NCI-H510A (cell line): ENCODE measurements around the gene ANKMY2.
A peak's percentile ranks its signal among the peaks of the same experiment; 100 is the strongest.
"Not testable (repeated sequence)": the region's sequence is repeated elsewhere in the genome, so short reads cannot be mapped to it uniquely, and the experiment has no call there.

Experiments
- DNase-seq: peaks from one replicate; lab custom pipeline; 2025; lab: John Stamatoyannopoulos, UW

ANKMY2 gene

DNA sequence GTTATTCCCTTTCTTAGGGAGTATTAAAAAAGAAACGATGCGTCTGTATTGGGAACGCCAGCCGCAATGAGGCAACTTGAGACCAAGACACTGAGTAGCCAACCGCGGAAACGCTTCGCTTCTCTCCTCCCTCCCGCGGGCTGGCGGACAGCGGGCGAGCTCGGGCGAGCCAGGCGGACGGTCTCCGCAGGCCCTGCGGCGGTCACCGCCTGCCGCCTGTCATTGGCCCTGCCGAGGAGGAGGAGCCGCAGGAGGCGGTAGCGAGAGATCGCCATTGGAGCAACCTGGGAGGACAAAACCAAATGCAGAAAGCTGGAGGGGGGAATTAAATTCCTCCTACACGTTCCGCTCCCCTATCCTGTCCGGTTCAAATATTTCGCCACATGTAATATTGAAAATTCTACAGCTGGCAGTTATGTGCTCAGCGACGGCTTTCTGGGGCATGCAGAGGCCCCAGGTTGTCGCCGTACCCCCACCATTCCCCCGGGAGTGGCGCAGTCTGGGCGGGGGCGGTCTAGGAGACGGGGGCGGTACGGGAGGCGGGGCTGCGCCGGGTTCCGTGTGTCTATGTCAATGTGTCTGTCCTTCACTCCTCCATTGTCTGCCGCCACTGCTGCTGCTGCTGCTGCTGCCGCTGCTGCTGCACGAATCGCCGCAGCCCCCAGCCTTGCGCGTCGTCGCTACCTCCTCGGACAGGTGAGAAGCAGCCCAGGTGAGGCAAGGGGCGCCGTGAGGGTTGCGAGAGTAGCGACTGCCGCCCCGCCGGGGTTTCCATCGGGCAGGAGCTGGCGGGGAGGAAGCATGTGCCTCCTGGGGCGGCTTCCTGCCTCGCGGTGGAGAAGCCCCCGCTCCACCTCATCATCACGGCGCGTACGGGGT, at the start of gene ANKMY2, which contains the start of gene BZW2:
Gene ANKMY2, minus strand, starts transcription at position 162 of the 879 bp plus-strand sequence. CDS start 181 bp downstream, outside the sequence.
Gene BZW2, plus strand, starts transcription at position 589 of the 879 bp plus-strand sequence. CDS start 19,263 bp downstream, outside the sequence.
- peak; percentile 91 for DNase-seq

DNA sequence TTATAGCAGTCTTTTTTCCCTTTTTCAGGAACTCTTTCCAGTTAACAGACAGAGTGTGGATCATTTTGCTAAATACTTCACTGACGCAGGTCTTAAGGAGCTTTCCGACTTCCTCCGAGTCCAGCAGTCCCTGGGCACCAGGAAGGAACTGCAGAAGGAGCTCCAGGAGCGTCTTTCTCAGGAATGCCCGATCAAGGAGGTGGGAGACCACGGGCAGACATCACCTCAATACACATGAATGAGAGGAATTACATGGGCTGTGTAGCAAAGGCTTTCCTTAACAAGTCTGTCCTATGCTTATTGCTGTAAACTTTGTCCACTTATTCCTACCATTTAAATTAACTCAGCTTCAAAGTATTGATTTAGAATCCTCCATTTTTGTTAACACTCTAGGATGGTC, 49.3 kb upstream of the ANKMY2 start:
- no peak for DNase-seq

DNA sequence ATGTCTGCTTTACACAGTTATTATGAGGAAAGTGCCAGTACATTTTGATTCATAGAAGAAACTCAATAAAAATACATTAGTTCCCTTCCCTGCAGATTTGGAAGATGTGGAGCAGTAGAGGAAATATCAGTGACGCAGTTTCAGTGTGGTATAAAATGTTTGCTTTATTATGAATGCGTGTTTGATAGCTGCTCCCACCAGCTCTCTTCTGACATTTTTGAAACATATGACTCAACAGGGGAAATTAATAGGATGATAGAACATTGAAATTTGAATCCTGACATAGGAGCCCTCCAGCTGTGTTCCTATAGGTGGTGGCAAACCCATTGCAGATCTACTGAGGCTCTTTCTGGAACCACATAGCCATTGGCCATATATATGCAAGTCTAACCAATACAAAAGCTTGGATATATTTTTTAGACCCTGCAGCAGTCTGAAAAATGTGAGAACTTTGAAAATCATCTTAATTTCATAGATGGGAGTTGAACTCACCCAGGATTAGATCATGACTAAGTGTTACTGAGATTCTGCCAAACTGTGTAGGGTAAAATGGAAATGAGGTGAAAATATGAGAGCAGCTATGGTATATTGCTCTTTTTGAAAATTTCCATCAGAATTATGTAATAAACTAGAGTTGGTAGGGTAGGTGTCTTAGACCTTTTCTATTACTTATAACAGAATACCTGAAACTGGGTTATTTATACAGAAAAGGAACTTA, 48.2 kb upstream of the ANKMY2 start:
- no peak for DNase-seq

DNA sequence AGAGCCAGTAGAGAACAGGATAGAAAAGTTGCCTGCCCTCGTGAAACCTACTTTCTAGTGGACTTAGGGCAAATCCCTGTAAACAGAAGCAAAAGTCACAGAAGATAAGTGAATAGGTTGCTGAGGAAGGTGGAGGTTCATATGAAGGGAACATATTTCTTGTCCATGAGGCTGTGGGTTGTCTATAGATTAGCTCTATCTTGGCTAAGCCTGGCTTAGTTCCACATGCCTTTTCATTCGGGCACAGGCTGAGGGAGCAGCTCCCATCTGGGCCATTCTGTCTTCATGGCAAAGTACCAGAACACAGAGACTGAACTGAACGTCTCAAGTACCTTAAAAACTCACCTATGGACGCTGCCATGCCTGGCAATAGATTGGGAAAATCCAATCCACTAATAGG, 45.7 kb upstream of the ANKMY2 start:
- no peak for DNase-seq

DNA sequence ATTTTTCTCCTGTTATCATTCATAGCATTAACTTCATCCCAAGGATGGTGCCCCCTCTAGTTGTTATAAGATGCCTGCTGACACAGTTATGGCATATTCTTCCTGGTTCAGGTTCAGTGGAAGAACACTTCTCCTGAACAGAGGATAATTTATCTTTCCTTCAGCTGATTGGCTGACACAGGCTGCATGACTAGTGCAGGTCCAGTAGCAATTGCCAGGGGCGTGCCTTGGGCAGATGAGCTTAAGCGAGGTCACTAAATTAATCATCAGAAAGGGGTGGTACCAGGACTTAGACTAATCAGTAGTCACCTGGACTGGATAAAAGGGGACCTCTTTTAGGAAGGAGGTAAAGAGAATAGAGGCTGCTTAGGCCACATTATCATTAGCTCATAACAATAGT, 42.7 kb upstream of the ANKMY2 start:
- no peak for DNase-seq

DNA sequence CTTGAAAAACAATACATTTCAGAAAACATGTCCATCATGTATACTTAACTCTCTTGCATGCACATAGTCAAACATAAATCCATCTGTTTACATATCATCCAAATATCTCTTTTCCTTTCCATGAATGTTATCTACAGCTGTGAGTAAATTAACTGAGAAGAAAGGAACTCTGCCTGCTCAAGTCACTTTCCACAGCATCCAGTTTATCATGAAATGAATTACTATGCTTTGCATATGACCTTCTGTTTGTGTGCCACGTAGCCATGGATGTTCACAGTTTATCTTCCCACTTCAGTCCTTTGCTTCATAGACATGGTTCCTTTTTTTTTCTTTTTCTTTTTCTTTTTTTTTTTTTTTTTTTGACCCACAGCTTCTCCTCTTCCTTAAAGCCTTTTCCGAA, 40.0 kb upstream of the ANKMY2 start:
- no peak for DNase-seq

DNA sequence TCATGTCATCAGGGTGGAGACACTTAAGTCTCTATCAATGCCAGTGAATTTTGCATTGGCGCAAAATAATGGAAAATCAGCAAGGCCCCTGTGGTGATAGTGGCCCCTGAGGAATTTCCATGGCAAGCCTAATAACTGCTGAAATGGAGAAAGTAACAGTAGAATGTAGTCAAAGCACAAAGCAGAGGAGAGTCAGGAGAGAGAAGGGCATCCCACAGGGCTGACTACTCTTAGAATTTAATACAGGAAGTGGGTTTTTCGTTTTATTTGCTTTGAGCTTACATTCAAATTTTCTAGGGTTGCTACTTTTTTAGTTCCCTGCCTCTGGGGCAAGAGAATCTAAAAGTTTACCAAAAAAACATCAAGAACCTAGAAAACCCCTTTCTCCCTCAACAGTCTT, 39.4 kb upstream of the ANKMY2 start:
- no peak for DNase-seq

DNA sequence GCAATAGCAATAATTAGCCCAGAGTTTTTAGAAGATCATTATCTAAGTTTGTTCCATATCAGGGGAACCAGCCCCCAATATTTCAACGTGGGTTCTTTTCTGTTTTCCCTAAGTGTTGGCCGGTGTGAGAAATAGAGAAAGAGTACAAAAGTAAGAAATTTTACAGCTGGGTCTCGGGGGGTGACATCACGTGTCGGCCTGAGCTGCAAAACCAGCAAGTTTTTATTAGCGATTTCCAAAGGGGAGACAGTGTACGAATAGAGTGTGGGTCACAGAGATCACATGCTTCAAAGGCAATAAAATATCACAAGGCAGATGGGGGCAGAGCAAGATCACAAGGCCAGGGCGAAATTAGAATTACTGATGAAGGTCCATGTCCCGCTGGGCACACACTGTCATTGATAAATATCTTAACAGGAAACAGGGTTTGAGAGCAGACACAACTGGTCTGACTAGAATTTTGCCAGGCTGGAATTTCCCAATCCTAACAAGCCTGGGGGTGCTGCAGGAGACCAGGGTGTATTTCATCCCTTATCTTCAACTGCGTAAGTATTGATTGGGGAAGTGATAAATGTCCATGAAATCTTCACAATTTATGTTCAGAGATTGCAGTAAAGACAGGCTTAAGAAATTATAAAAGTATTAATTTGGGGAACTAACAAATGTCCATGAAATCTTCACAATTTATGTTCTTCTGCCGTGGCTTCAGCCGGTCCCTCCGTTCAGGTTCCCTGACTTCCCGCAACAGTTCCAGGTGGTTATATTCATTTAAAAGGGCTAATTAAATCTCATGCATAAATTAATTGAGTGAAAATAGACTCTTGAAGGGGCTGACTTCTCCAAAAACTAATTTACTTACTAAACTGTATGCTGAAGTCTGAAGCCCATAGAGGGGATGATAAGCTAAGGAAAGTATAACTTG, 33.4 kb upstream of the ANKMY2 start:
- DNase-seq: not testable (repeated sequence)

DNA sequence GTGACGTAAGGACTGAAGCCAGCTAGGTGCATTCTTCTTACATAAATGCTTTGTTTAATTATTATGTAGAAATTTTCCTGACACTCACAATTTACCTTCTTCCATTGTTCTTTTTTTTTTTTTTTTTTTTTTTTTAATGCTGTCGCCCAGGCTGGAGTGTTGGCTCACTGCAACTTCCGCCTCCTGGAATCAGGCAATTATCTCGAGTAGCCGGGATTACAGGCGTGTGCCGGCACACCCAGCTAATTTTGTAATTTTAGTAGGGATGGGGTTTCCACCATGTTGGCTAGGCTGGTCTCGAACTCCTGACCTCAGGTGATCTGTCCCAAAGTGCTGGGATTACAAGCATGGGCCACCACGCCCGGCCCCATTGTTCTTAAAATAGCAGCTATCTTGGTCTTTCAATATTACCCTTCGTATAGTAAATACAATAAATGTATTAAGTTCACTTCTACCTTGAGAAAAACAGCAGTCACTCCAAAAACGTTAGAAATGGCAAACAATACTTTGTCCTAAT, 32.5 kb upstream of the ANKMY2 start:
- no peak for DNase-seq

DNA sequence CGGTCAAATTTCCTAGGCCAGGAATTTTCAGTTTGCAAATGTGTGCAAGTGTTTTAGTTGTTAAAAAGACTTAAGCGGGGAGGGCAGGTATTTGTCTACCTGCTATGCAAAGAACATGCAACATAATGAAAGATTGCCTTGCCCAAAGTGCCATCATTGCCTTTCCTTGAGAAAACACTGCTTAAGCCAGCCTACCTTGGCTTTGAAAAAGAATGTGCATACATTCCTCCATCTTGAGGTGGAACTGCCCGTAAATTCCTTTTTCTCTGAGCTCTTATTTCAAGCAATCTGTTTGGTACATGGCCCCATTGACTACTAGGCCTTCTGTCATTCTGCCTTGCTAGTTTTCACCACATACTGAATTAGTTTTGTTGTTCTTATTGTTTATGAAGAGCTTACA, 29.7 kb upstream of the ANKMY2 start:
- DNase-seq: no peak

DNA sequence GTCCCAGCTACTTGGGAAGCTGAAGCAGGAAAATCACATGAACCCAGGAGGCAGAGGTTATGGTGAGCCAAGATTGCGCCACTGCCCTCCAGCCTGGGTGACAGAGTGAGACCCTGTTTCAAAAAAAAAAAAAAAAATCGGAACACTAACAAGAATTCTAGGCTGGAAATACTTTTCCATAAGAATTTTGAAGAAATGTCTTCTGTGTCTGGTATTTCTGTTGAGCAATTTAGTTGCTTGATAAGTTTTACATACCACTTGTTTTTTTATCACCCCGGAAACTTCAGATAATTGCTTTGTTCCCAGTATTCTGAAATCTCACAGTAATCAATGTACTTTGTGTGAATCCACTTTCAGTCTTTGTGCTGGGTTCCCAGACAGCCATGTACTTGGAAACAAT, 26.3 kb upstream of the ANKMY2 start:
- no peak for DNase-seq

DNA sequence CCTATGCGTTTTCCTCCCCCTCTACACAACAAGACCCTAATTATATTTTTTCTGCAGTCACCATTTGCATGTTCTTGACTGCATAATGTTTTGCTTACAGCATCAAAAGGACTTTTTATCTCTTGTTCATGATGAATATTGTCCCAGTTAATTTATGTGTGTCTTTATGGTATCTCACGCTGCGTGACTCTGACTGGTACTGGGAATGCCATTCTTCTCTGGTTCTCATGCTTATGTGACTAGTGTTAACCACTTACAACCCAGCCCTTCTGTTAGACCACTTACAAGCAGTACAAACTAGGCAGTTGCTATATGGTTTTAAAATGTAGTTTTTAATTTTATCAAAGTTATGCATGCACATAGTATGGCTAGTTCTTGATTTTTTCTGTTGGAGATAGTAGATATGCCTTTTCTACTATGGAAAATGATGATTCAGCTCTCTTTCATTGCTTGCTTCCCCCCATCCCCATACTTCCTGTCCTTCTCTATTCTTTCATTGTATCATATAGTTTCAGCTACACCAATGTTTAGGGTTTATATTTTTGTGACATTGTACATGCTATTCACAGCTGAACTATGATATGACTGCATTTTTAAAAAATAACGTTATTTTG, 25.3 kb upstream of the ANKMY2 start:
- DNase-seq: no peak

DNA sequence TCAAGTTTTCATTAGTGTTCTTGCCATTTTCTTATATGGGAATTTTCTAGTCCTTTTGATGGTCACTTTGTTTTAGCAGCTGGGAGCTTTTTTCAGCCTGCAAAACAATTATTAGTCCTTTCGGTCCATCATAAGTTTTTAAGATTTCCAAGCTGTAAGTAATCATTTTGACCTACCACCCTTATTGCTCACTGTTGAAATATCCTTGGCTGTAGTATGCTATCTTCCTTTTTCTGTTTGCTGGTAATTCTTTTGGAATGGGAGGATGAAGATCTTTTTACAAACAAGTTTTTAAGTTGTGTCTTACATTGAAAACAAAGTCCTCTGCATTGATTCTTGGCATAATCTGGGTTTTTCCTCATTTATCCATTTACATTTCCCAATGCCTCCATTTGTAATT, 24.5 kb upstream of the ANKMY2 start:
- DNase-seq: no peak

DNA sequence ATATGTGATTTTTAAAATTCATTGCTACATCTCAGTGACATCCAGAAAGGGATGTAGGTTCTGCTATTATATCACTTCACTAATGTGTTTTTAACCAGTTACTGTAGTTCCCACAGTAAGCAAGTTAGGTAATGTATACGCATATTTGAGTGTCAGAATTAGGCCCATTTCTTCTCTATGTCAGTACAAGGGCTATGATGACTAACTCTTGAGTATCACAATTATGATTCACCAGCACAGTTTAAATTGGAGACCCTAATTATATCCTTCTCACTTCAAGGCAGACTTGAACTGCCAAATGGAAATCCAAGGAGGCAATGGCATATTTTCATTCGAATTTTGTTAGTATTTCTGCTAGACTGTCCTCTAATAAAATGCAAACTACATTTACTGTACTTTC, 24.0 kb upstream of the ANKMY2 start:
- DNase-seq: no peak

DNA sequence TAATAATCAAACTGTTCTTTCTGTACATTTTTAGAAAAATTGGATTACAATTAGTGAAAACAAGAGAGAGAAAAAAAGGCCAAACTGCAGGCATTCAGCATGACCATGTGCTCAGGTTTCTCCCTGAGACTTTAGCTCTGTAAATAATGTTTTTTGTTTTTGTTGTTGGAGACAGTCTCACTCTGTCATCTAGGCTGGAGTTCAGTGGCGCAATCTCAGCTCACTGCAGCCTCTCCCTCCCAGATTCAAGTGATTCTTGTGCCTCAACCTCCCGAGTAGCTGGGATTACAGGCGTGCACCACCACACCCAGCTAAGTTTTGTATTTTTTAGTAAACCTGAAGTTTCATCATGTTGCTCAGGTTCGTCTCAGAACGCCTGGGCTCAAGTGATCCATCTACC, 23.4 kb upstream of the ANKMY2 start:
- no peak for DNase-seq

DNA sequence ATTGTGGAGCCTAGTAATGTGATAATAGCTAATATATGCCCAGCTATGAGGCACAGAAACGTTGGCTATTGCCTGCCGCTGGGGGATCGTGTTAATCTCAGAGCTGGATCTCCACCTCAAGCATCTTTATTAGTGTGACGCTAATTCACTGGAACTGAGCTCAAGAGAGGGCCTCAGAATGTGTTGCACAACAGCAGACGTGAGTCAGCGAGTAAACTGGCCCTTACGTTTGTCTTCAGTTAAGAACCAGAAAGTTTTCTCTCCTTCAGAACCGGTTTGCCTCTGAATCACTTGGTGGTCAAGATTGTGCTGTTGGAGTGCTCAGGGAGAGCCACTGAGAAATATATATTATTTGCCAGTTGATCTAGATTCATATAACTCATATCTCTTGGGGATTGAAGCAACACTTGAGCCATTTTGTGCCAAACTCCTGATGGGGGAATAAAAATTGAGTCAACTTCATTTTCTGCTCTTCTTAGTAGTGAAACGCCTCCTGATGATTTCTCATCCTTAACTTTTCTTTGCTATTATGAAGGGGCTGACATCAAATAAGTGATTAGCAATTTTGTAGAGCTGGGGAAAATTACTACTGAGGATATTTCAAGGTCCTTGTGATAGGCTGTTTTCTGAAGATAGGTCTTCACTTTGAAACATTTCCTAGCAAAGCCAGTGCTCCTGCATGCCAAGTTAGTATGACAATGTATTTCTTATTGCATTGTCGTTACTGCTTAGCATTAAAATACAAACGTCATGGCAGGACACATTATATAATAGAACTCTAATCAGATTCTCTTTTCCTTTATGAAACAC, 22.7 kb upstream of the ANKMY2 start:
- no peak for DNase-seq

DNA sequence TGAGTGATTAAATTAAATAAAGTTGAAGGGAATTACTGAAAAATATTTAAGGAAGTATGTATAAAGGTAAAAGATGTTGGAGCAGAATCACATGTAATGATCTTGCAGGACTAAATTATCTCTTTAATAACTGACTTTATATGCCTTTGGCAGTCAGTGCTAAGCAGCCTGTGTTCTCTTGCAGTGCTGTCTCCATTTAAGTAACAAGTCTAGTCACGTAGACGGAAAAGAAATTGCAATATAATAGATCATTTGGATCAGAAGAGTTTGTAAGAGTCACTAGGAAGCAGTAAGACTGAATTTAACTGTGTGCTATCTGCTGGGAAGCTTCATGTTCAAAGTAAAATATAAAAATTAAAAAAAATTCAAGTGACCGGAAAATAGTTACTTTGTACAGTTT, 21.8 kb upstream of the ANKMY2 start:
- DNase-seq: no peak

DNA sequence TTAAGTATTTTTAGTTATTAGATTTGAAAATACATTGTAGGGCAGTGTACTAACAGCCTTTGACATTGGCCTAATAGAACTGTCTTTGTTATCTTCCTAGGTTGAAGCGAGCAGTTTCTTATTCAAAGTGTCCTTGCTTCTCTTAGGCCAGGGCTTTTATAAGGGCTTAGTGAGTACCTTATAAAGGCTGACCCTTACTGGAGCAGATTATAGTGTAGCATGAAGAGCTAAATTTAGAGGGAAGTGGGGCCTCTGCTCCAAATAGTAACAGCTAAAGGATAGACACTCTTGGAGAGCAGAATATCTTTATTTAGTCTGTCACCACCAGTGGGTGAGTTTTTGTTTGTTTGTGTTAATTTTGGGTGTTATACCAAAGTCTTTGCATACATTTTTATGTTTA, 16.4 kb upstream of the ANKMY2 start:
- no peak for DNase-seq

DNA sequence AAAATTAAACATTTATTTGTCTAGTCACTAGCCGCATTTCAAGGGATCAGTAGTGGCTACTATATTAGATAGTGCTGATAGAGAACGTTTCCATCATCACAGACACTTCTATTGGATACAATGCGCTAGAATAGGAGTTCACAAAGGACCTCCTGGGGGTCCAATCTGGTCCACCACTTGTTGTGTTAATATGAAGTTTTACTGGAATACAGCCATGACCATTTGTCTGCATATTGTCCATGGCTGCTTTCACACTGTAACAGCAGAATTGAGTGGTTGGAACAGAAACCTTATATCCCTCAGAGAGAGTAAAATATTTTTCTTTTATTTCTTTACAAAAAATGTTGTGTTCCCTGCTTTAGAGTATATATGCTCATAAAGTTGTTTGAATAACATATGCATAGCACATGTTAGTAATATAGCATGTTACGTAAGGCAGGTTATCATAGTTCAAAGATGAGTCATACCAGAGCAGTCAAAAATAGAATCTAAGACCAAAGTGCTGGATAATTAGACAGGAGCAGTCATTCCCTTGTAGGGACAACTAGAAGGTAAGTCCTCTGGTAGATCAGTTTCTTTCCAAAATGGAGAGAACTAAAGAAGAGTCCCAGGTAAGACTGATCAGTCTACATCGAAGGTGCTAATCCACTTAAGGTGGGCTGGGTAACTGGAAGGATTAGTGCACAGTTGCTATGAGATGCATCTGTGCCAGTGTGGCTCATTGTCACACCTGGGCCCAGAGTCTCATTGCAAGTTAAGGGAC, 15.3 kb upstream of the ANKMY2 start:
- no peak for DNase-seq
